22Rv1 (cell line): Measurements from ENCODE around the gene PRR5.

Source experiments
- CTCF ChIP-seq: fragments of 450-650 bp; IDR thresholded peaks from 2 replicates; pipeline ENCODE4 v1.5.1; 2017; ENCODE audit warnings: mild to moderate bottlenecking
- ZFX ChIP-seq: fragments of 450-650 bp; IDR thresholded peaks from 2 replicates; pipeline ENCODE4 v1.6.1; 2017; ENCODE audit warnings: antibody characterized with exemption, borderline replicate concordance

DNA sequence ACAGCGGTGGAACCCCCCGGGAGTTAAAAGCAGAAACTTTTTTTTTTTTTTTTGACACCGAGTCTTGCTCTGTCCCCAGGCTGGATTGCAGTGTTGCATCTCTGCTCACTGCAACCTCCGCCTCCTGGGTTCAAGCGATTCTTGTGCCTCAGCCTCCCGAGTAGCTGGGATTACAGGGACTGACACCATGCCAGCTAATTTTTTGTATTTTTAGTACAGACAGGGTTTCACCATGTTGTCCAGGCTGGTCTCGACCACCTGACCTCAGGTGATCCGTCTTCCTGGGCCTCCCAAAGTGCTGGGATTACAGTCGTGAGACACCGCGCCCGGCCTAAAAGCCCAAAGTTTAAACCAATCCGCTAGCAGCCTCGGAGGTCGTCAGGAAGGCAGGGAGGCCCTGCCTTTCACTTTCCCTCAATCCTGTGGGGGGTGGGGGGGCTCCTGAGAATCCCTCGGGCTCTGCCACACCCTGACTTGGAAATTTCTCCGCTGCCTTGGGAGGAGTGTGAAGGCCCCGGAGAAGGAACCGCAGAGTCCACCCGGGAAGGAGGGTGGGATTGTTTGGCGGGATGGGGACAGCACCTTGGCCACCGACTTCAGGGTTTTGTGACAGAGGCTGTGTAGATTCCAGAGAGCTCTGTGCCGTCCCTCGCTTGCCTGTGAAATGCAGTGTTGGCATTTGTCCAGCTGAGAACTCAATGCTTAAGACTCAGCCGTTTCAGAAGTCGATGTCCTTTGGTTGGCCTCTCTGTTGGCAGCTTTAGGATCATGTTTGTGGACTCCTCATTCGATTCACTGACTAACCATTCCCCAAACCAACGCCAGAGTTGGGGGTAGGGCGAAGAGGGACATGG, 51.4 kb downstream of the PRR5 start:
- TF ChIP-seq CTCF (no peak), ZFX (no peak)
